KMS-11 (cell line): ENCODE results near the gene STX8.
"Not testable (repeated sequence)": the region's sequence is repeated elsewhere in the genome, so short reads cannot be mapped to it uniquely, and the experiment has no call there.

Experiments used
- H2AFZ ChIP-seq: fragments of 200-600 bp; sonication (generic); 2 replicates; pipeline ENCODE4 v1.6.1; 2016; ENCODE audit warnings: antibody characterized with exemption, mixed run types, low read depth
- H3K27ac ChIP-seq: fragments of 200-600 bp; sonication (generic); 2 replicates; pipeline ENCODE4 v1.6.1; 2016; ENCODE audit warnings: mild to moderate bottlenecking, mixed run types
- H3K27me3 ChIP-seq: fragments of 200-600 bp; sonication (generic); 2 replicates; pipeline ENCODE4 v1.6.1; 2017; ENCODE audit warnings: mild to moderate bottlenecking, low read depth, mixed run types, moderate library complexity; ENCODE audit not compliant: insufficient read depth
- H3K36me3 ChIP-seq: fragments of 200-600 bp; sonication (generic); 2 replicates; pipeline ENCODE4 v1.6.1; 2017; ENCODE audit warnings: mild to moderate bottlenecking, mixed run types; ENCODE audit not compliant: insufficient read depth
- H3K4me1 ChIP-seq: fragments of 200-600 bp; sonication (generic); 2 replicates; pipeline ENCODE4 v1.6.1; 2016; ENCODE audit warnings: mild to moderate bottlenecking, low read depth, mixed run types; ENCODE audit not compliant: poor library complexity, severe bottlenecking
- H3K4me2 ChIP-seq: fragments of 200-600 bp; sonication (generic); 2 replicates; pipeline ENCODE4 v1.7.0; 2016; ENCODE audit warnings: mild to moderate bottlenecking, mixed run types
- H3K4me3 ChIP-seq: fragments of 200-600 bp; sonication (generic); IDR thresholded peaks from 2 replicates; pipeline ENCODE4 v1.6.1; 2017; ENCODE audit warnings: low read depth, low read length, mixed read lengths; ENCODE audit not compliant: insufficient read depth
- H3K79me2 ChIP-seq: fragments of 200-600 bp; sonication (generic); 2 replicates; pipeline ENCODE4 v1.6.1; 2016; ENCODE audit warnings: low read depth, mixed run types; ENCODE audit not compliant: insufficient read depth
- H3K9ac ChIP-seq: fragments of 200-600 bp; sonication (generic); 2 replicates; pipeline ENCODE4 v1.6.1; 2016; ENCODE audit warnings: mild to moderate bottlenecking, mixed run types
- H4K20me1 ChIP-seq: fragments of 200-600 bp; sonication (generic); 2 replicates; pipeline ENCODE4 v1.6.1; 2016; ENCODE audit warnings: mild to moderate bottlenecking, mixed run types; ENCODE audit not compliant: insufficient read depth
- CTCF ChIP-seq: fragments of 200-600 bp; sonication (generic); conservative IDR thresholded peaks from 2 replicates; pipeline ENCODE4 v1.6.1; 2017; ENCODE audit warnings: low read depth, mild to moderate bottlenecking, antibody characterized with exemption, low read length, moderate library complexity, mixed read lengths

STX8 gene

GRCh38 chr17:9457005-9457404 lies 118.6 kb downstream of the STX8 start:
- no peak for TF ChIP-seq CTCF
- H3K36me3 ChIP-seq = no peaks in the 10 kb centered on the region
- no peak overlapping the region; the same call in 1 of the 2 replicates for H3K4me2 ChIP-seq
- H3K4me3 ChIP-seq = no peak overlapping the region
- peak overlapping the region; percentile 59 for H3K27ac ChIP-seq
- no peaks in the 10 kb centered on the region for H4K20me1 ChIP-seq
- H3K9ac ChIP-seq = no peak overlapping the region
- no peaks in the 10 kb centered on the region for H3K27me3 ChIP-seq
- H3K4me1 ChIP-seq = peaks cover 24% of the 10 kb centered on the region
- H2AFZ ChIP-seq = no peak overlapping the region
- no peaks in the 10 kb centered on the region for H3K79me2 ChIP-seq

- Histone ChIP-seq H4K20me1 (no peaks in the 10 kb centered on the region), H3K27me3 (no peaks in the 10 kb centered on the region), H3K4me2 (peak overlapping the region; percentile 17; the same call in 1 of the 2 replicates), H3K27ac (peak overlapping the region; percentile 59), H3K9ac (no peak overlapping the region), H3K79me2 (no peaks in the 10 kb centered on the region), H3K4me1 (peaks cover 24% of the 10 kb centered on the region), H3K36me3 (no peaks in the 10 kb centered on the region), H2AFZ (no peak overlapping the region), H3K4me3 (no peak overlapping the region)
- TF ChIP-seq CTCF = no peak
These were observed 119.3 kb downstream of the STX8 start for GRCh38 chr17:9456330-9456729.

GRCh38 chr17:9451934-9452333 lies 123.7 kb downstream of the STX8 start:
- no peak overlapping the region for H3K4me2 ChIP-seq
- TF ChIP-seq CTCF = no peak

GRCh38 chr17:9447298-9447697 lies 128.3 kb downstream of the STX8 start:
- not testable (repeated sequence) for H3K4me1 ChIP-seq, H3K36me3 ChIP-seq, H4K20me1 ChIP-seq, H3K4me3 ChIP-seq, H3K4me2 ChIP-seq, H3K27me3 ChIP-seq, H3K79me2 ChIP-seq, H3K27ac ChIP-seq, H3K9ac ChIP-seq, H2AFZ ChIP-seq

More at GRCh38 chr17:9451934-9452333, 123.7 kb downstream of the STX8 start:
- no peaks in the 10 kb centered on the region for H3K27me3 ChIP-seq
- no peak overlapping the region for H3K27ac ChIP-seq
- no peak overlapping the region for H3K4me3 ChIP-seq
- no peak overlapping the region for H3K9ac ChIP-seq
- peaks cover 14% of the 10 kb centered on the region for H3K4me1 ChIP-seq
- H2AFZ ChIP-seq = no peak overlapping the region
- no peaks in the 10 kb centered on the region for H3K79me2 ChIP-seq
- H3K36me3 ChIP-seq = no peaks in the 10 kb centered on the region
- H4K20me1 ChIP-seq = no peaks in the 10 kb centered on the region

- no peaks in the 10 kb centered on the region for H3K36me3 ChIP-seq
- H3K79me2 ChIP-seq = no peaks in the 10 kb centered on the region
- H3K4me2 ChIP-seq = no peak overlapping the region
These were observed 129.1 kb downstream of the STX8 start for GRCh38 chr17:9446528-9446927.

More at GRCh38 chr17:9446528-9446927, 129.1 kb downstream of the STX8 start:
- Histone ChIP-seq H4K20me1 (no peaks in the 10 kb centered on the region), H3K4me1 (no peaks in the 10 kb centered on the region), H3K4me3 (no peak overlapping the region), H3K27ac (no peak overlapping the region), H3K9ac (no peak overlapping the region), H2AFZ (no peak overlapping the region), H3K27me3 (no peaks in the 10 kb centered on the region)
- no peak for TF ChIP-seq CTCF
